Measurements from ENCODE around the gene FTO. TPM values are rescaled to one million over a fixed set of nuclear protein-coding genes. Genes with fewer than 3 reads are reported as not detected.

FTO gene
- total RNA-seq, 1 donor from 2014 or later: 75.6 TPM

GRCh38 chr16:53912155-53912554 is 208.2 kb downstream of the FTO start:
- Histone ChIP-seq H3K4me3 (no peak overlapping the region), H3K36me3 (no peaks in the 10 kb centered on the region), H3K27ac (no peak overlapping the region), H3K27me3 (no peaks in the 10 kb centered on the region), H3K4me1 (peaks cover 16% of the 10 kb centered on the region), H3K9me3 (no peaks in the 10 kb centered on the region)
- no peak for TF ChIP-seq CTCF (IDR thresholded peaks at IDR 0.05)
- ATAC-seq (no peak), DNase-seq (no peak)
- intact Hi-C loops (cut with DNase I): no loop called here

GRCh38 chr16:53913099-53913870 is 209.3 kb downstream of the FTO start:
- intact Hi-C loops (cut with DNase I): no loop called here
- no peaks in the 10 kb centered on the region for H3K36me3 ChIP-seq
- H3K27me3 ChIP-seq: no peaks in the 10 kb centered on the region
- peaks cover 16% of the 10 kb centered on the region for H3K4me1 ChIP-seq
- no peak for DNase-seq
- no peak for ATAC-seq
- H3K9me3 ChIP-seq: no peaks in the 10 kb centered on the region
- TF ChIP-seq CTCF (IDR thresholded peaks at IDR 0.05): no peak
- H3K4me3 ChIP-seq: no peak overlapping the region
- H3K27ac ChIP-seq: no peak overlapping the region

- Histone ChIP-seq H3K4me3 (no peak overlapping the region), H3K9me3 (no peaks in the 10 kb centered on the region), H3K27ac (no peak overlapping the region), H3K36me3 (no peaks in the 10 kb centered on the region), H3K4me1 (peaks cover 16% of the 10 kb centered on the region), H3K27me3 (no peaks in the 10 kb centered on the region)
- TF ChIP-seq CTCF (IDR thresholded peaks at IDR 0.05): no peak
- no peak for ATAC-seq
- DNase-seq: no peak
- intact Hi-C loops (cut with DNase I): no loop called here
Measured at GRCh38 chr16:53913920-53914319, 210.0 kb downstream of the FTO start.

GRCh38 chr16:53914736-53915135 is 210.8 kb downstream of the FTO start:
- Histone ChIP-seq H3K4me1 (peaks cover 16% of the 10 kb centered on the region), H3K27ac (no peak overlapping the region), H3K9me3 (no peaks in the 10 kb centered on the region), H3K36me3 (no peaks in the 10 kb centered on the region), H3K27me3 (no peaks in the 10 kb centered on the region), H3K4me3 (no peak overlapping the region)
- intact Hi-C loops (cut with DNase I): no loop called here
- DNase-seq (no peak), ATAC-seq (no peak)
- no peak for TF ChIP-seq CTCF (IDR thresholded peaks at IDR 0.05)

GRCh38 chr16:53915452-53916160 is 211.7 kb downstream of the FTO start:
- Histone ChIP-seq H3K4me3 (no peak overlapping the region), H3K4me1 (peaks cover 16% of the 10 kb centered on the region), H3K27me3 (no peaks in the 10 kb centered on the region), H3K36me3 (no peaks in the 10 kb centered on the region), H3K9me3 (no peaks in the 10 kb centered on the region), H3K27ac (no peak overlapping the region)
- DNase-seq (no peak), ATAC-seq (no peak)
- TF ChIP-seq CTCF (IDR thresholded peaks at IDR 0.05): no peak
- intact Hi-C loops (cut with DNase I): no loop called here

Measured in upper lobe of right lung (tissue), 1 donor.